Stimulated activated naive CD8-positive, alpha-beta T cell treated with anti-CD3 and anti-CD28 coated beads, Interleukin-15, amount 100 ng/mL, for 72 hours (primary cell): ENCODE results near the gene WDR41.
"Not testable (repeated sequence)": the region's sequence is repeated elsewhere in the genome, so short reads cannot be mapped to it uniquely, and the experiment has no call there.

Source experiments
- ATAC-seq: fragments of 150-1000 bp; cut with Tn5 transposase; 2 replicates; pipeline ENCODE4 v1.10.0; 2021; ENCODE audit warnings: mild to moderate bottlenecking, moderate library complexity
- DNase-seq, 2 donors: peaks; one replicate each; pipeline ENCODE4 v3.0.0; 2021 to 2022
- H3K27ac Mint-ChIP-seq, 2 donors: one replicate each; pipeline ENCODE4 v1.8.0; 2022; ENCODE audit warnings: mild to moderate bottlenecking in 2 of 2, mixed read lengths in 2 of 2, moderate library complexity in 2 of 2
- H3K27me3 Mint-ChIP-seq: one replicate; pipeline ENCODE4 v1.8.0; 2022; ENCODE audit warnings: mixed read lengths
- H3K4me1 Mint-ChIP-seq: one replicate; pipeline ENCODE4 v1.8.0; 2022; ENCODE audit warnings: mild to moderate bottlenecking, mixed read lengths
- H3K4me3 Mint-ChIP-seq, 2 donors: one replicate each; pipeline ENCODE4 v1.8.0; 2022; ENCODE audit warnings: mild to moderate bottlenecking in 2 of 2, mixed read lengths in 2 of 2, moderate library complexity in 1 of 2
- H3K9me3 Mint-ChIP-seq, 2 donors: one replicate each; pipeline ENCODE4 v1.8.0; 2022; ENCODE audit warnings: mixed read lengths in 2 of 2

WDR41 gene, protein sequence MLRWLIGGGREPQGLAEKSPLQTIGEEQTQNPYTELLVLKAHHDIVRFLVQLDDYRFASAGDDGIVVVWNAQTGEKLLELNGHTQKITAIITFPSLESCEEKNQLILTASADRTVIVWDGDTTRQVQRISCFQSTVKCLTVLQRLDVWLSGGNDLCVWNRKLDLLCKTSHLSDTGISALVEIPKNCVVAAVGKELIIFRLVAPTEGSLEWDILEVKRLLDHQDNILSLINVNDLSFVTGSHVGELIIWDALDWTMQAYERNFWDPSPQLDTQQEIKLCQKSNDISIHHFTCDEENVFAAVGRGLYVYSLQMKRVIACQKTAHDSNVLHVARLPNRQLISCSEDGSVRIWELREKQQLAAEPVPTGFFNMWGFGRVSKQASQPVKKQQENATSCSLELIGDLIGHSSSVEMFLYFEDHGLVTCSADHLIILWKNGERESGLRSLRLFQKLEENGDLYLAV

DNA sequence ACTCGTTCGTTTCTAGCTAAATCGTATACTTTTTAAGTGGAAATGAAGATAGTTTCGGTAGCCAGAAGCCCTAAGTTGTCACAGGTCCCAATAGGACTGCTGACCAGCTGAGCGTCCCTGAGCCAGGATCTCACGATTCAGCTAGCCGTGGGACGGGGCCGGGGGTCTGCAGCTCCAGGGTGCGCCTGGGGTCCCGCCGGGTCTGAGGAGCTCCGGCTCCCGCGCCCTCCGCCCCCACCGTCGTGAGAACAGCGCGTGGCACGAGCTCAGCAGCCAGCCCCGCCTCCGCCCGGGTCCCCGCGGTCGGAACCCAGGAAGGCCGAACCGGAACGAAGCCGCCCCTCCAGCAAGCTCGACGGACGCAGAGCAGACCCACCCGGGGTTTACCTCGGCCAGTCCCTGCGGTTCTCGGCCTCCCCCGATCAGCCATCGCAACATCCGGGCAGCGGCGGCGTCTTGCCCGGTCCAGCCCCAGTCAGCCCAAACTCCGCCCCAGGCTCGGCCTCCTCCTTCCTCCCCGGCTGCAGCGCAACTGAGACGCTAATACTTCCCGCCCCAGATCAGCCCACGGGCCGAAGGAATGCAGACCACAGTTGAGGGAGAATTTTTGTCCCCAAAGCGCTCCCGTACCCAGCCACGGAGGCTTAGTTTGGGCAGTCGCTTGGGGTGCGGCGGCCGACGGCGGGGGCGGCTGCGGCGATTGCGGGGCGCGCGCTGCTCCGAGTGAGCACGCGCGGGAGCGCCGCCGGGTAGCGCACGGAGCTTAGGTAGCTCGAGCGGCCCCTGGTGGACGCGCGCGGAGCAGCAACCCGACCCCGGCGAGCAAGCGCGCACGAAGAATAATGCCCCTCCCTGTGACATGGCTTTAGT is at the start of gene WDR41:
TSS of gene WDR41 (minus strand) at position 534 of the 870 bp plus-strand sequence. CDS start at position 438, 96 bp downstream.
- Mint-ChIP-seq H3K27me3 (peaks cover 5% of the 10 kb centered on the region), H3K9me3 (no peaks in the 10 kb centered on the region), H3K4me1 (peaks cover 23% of the 10 kb centered on the region), H3K27ac (peak within 1 kb of the TSS; percentile 98), H3K4me3 (peak within 1 kb of the TSS; percentile 87 to 89)
- ATAC-seq (peak; percentile 92), DNase-seq (peak; percentile 90 to 94)

GRCh38 chr5:77531297-77531696 is 39.2 kb upstream of the WDR41 start:
- peaks cover 64% of the 10 kb centered on the region for H3K27me3 Mint-ChIP-seq
- DNase-seq (no peak), ATAC-seq (no peak)
- no peak overlapping the region for H3K27ac Mint-ChIP-seq
- peaks cover 0 to 10% of the 10 kb centered on the region in 2 donors for H3K9me3 Mint-ChIP-seq
- no peak overlapping the region for H3K4me3 Mint-ChIP-seq
- H3K4me1 Mint-ChIP-seq = no peaks in the 10 kb centered on the region

GRCh38 chr5:77518304-77518703 is 26.2 kb upstream of the WDR41 start:
- H3K27me3 Mint-ChIP-seq = peaks cover 25% of the 10 kb centered on the region
- no peaks in the 10 kb centered on the region for H3K4me1 Mint-ChIP-seq
- no peak overlapping the region for H3K27ac Mint-ChIP-seq
- H3K9me3 Mint-ChIP-seq = no peaks in the 10 kb centered on the region
- DNase-seq (no peak), ATAC-seq (no peak)
- no peak overlapping the region for H3K4me3 Mint-ChIP-seq

- H3K4me1 Mint-ChIP-seq = no peaks in the 10 kb centered on the region
- no peak overlapping the region for H3K4me3 Mint-ChIP-seq
- DNase-seq = no peak
- no peaks in the 10 kb centered on the region for H3K9me3 Mint-ChIP-seq
- H3K27me3 Mint-ChIP-seq = peaks cover 28% of the 10 kb centered on the region
- no peak overlapping the region for H3K27ac Mint-ChIP-seq
- no peak for ATAC-seq
Measured at GRCh38 chr5:77514457-77514856, 22.3 kb upstream of the WDR41 start.

- ATAC-seq (no peak), DNase-seq (no peak)
- Mint-ChIP-seq H3K9me3 (no peaks in the 10 kb centered on the region), H3K4me3 (no peak overlapping the region), H3K4me1 (no peaks in the 10 kb centered on the region), H3K27me3 (peaks cover 40% of the 10 kb centered on the region), H3K27ac (no peak overlapping the region)
Measured at GRCh38 chr5:77513321-77513720, 21.2 kb upstream of the WDR41 start.

DNA sequence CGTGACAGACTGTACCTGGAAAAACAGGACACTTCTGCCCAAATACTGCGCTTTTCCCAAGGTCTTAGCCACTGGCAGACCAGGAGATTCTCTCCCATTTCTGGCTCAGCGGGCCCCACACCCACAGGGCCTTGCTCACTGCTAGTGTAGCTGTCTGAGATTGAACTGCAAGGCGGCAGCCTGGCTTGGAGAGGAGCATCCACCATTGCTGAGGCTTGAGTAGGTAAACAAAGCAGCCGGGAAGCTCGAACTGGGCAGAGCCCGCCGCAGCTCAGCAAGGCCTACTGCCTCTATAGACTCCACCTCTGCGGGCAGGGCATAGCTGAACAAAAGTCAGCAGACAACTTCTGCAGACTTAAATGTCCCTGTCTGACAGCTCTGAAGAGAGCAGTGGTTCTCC is 9.0 kb upstream of the WDR41 start:
- peaks cover 68% of the 10 kb centered on the region for H3K27me3 Mint-ChIP-seq

GRCh38 chr5:77499973-77500372 is 7.9 kb upstream of the WDR41 start:
- Mint-ChIP-seq H3K27ac (no peak overlapping the region), H3K4me1 (peaks cover 10% of the 10 kb centered on the region), H3K4me3 (no peak overlapping the region), H3K9me3 (peaks cover 11 to 29% of the 10 kb centered on the region in 2 donors), H3K27me3 (peaks cover 59% of the 10 kb centered on the region)
- no peak for ATAC-seq
- no peak for DNase-seq

More for the DNA sequence above, 9.0 kb upstream of the WDR41 start:
- ATAC-seq, H3K27ac Mint-ChIP-seq, DNase-seq, H3K4me3 Mint-ChIP-seq, H3K4me1 Mint-ChIP-seq: not testable (repeated sequence)
- peaks cover 11 to 29% of the 10 kb centered on the region in 2 donors for H3K9me3 Mint-ChIP-seq

GRCh38 chr5:77499441-77499840 is 7.3 kb upstream of the WDR41 start:
- ATAC-seq (no peak), DNase-seq (no peak)
- Mint-ChIP-seq H3K9me3 (peaks cover 11 to 29% of the 10 kb centered on the region in 2 donors), H3K4me1 (peaks cover 15% of the 10 kb centered on the region), H3K4me3 (no peak overlapping the region), H3K27me3 (peaks cover 54% of the 10 kb centered on the region), H3K27ac (no peak overlapping the region)

DNA sequence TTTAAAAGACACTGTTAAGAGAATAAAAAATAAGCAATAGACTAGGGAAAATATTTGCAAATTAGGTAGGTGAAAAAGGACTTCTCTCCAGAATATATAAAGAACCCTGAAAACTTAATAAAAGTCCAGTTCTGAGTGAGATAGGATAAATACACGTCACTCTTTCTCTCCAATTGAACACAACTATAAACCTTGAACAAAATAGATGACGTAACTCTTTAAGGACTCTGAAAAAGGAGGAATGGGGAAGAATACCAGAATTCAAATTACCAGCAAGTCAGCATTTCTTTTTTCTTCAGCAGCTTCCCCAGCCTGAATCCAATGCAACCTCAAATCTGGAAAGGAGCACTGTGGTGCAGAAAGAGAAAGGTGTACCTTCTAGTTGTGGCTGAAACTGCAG is 6.8 kb upstream of the WDR41 start:
- Mint-ChIP-seq H3K27ac (no peak overlapping the region), H3K4me3 (no peak overlapping the region), H3K27me3 (peaks cover 49% of the 10 kb centered on the region), H3K9me3 (peaks cover 11 to 27% of the 10 kb centered on the region in 2 donors), H3K4me1 (peaks cover 15% of the 10 kb centered on the region)
- ATAC-seq = no peak
- no peak for DNase-seq

DNA sequence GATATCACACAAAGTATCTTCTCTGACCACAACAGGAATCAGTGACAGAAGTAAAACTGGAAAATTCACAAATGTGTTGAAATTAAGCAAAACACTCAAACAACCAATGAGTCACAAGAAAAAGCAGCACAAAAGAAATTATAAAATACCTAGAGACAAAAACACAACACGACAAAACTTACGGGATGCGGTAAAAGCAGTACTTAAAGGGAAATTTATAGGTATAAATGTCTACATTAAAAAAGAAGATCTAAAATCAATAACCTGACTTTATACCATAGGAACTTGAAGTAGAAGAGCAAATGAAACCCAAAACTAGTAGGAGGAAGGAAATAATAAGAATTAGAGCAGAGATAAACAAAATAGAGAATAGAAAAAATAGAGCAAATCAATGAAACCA is 2.8 kb upstream of the WDR41 start:
- H3K4me1 Mint-ChIP-seq = peaks cover 23% of the 10 kb centered on the region
- H3K27ac Mint-ChIP-seq = peak overlapping the region in 1 of 2 donors; percentile 29
- ATAC-seq (no peak), DNase-seq (no peak)
- H3K27me3 Mint-ChIP-seq = peaks cover 22% of the 10 kb centered on the region
- no peaks in the 10 kb centered on the region for H3K9me3 Mint-ChIP-seq
- H3K4me3 Mint-ChIP-seq = peak overlapping the region; percentile 22 to 42

DNA sequence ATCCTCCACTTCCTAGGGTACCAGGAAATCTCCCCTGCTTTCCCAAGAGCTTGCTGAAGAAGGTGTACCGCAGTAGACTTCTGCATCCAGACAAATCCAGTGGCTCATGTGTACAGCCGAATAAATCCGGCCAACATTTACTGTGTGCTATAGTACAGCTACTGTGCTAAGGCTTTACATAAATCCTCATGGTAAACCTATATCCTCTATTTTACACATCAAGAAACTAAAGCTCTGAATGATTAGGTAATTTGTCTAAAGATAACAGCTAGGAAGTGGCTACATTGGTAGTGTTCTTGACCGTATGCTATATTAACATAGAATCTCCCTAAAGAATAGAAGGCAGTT is 511 bp upstream of the WDR41 start:
- ATAC-seq = peak; percentile 26
- peak overlapping the region; percentile 87 to 89 for H3K4me3 Mint-ChIP-seq
- no peak for DNase-seq
- peaks cover 11% of the 10 kb centered on the region for H3K27me3 Mint-ChIP-seq
- H3K9me3 Mint-ChIP-seq = no peaks in the 10 kb centered on the region
- peaks cover 23% of the 10 kb centered on the region for H3K4me1 Mint-ChIP-seq
- H3K27ac Mint-ChIP-seq = peak overlapping the region in 1 of 2 donors; percentile 78

GRCh38 chr5:77490741-77491344 is 1.3 kb downstream of the WDR41 start:
- peak; percentile 7 to 26 for DNase-seq
- Mint-ChIP-seq H3K4me1 (peaks cover 22% of the 10 kb centered on the region), H3K4me3 (peak overlapping the region; percentile 87 to 89), H3K27ac (peak overlapping the region; percentile 98)
- not testable (repeated sequence) for H3K27me3 Mint-ChIP-seq, ATAC-seq, H3K9me3 Mint-ChIP-seq

DNA sequence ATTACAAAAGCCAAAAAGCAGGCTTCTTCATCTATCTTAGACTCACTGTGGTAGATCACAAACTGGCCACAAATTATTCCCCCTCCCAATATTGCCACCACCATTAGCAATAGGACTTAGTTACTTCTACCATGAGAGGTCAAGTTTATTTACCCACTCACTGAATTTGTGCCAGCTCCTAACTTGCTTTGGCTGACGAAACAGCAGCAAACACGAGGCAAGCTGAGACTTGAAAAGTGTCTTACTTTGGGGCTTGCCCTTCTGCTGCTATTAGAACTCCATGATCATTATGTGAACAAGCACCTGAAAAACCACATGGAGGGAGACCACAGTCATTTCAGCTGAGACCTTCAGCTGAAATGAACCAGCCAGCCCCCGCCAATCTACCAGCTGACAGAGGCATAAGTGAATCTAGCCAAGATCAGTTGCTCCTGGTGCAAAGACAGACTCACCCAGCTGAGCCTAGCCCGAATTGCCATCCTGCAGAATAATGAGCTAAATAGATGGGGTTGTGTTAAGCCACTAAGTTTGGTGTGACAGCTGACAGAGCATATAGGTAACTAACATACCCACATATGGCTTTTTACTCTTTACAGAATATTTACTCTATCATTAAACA is 5.7 kb downstream of the WDR41 start:
- H3K27me3 Mint-ChIP-seq = no peaks in the 10 kb centered on the region
- no peak for ATAC-seq
- H3K4me3 Mint-ChIP-seq = no peak overlapping the region
- H3K4me1 Mint-ChIP-seq = peaks cover 8% of the 10 kb centered on the region
- H3K9me3 Mint-ChIP-seq = no peaks in the 10 kb centered on the region
- DNase-seq = no peak
- H3K27ac Mint-ChIP-seq = no peak overlapping the region

DNA sequence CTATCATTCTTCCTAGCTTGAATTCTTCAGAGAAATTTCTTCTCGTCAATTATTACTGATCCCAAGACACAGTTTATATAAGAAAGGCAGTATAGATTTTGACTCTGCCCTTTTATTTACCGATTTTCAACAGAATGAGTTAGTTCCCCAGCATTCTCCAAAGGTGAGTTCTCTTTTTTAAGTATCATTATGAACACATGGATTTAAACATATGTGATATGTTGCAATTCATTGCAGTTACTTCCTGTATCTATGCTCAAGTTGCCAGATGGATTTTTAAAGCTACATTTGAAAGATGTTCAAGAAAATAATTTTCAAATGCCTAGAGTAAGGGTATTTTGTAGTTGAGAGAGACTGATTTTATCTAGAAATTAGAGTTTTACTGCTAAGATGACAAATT is 8.4 kb downstream of the WDR41 start:
- Mint-ChIP-seq H3K27me3 (no peaks in the 10 kb centered on the region), H3K4me3 (no peak overlapping the region), H3K27ac (no peak overlapping the region), H3K4me1 (no peaks in the 10 kb centered on the region), H3K9me3 (no peaks in the 10 kb centered on the region)
- DNase-seq (no peak), ATAC-seq (no peak)

DNA sequence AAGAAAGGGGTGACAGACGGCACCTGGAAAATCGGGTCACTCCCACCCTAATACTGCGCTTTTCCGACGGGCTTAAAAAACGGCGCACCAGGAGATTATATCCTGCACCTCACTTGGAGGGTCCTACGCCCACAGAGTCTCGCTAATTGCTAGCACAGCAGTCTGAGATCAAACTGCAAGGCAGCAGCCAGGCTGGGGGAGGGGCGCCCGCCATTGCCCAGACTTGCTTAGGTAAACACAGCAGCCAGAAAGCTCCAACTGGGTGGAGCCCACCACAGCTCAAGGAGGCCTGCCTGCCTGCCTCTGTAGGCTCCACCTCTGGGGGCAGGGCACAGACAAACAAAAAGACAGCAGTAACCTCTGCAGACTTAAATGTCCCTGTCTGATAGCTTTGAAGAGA is 17.1 kb downstream of the WDR41 start:
- not testable (repeated sequence) for H3K27ac Mint-ChIP-seq, H3K27me3 Mint-ChIP-seq, ATAC-seq, H3K9me3 Mint-ChIP-seq, H3K4me3 Mint-ChIP-seq, DNase-seq, H3K4me1 Mint-ChIP-seq
